ENCODE results near the gene ASPM.

DNA sequence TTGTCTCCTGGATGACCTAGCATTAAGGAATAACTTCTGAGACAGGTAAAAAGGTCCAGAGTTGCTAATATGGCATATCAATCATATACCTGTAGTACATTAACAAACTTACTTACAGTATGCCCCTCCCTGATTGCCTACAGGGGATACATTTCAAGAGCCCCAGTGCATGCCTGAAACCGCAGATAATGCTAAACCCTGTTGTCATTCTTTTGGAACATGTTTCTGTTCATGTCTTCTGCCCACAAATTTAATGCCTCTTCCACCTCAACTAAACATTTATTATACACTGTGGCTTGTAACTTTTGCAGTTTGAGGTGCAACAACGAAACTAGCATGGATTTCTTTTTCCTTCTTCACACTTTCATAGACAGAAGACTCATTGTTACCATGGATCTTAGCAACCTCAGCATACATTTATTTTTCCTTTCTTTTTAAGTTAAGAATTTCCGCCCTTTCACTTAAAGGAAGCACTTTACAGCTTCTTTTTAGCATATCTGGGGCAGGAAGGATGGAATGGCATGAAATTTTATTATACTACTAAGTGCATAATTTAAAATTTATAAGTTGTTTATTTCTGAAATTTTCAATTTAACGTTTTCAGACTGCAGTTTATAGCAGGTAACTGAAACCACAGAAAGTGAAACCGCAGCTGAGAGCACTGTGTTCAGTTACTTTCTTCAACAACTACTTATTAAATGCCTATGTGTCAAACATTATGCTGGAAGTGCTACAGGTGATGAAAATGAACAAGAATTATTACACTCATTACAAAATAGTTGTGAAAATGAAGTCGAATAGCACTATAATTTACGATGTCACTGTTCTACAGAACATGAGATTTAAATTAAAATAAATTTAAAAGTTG is 104.7 kb downstream of the ASPM start:
- TF ChIP-seq YY1 (IDR thresholded peaks at IDR 0.05; ENCODE audit: insufficient read depth, insufficient read length), result no peak
- TF ChIP-seq SUZ12 (IDR thresholded peaks at IDR 0.05; ENCODE audit: extremely low read depth, insufficient read depth, insufficient read length), result no peak
